Measurements from ENCODE around the gene TAF6.

The TAF6 gene

GRCh38 chr7:100119072-100119969 is at the start of gene TAF6, which contains the start of gene CNPY4:
Gene TAF6, minus strand, starts transcription at chr7:100119358. Its CDS starts 5,149 bp downstream, at chr7:100114209.
Gene CNPY4, plus strand, starts transcription at chr7:100119634. Its CDS starts 111 bp downstream, at chr7:100119745.
- CTCF ChIA-PET, result no interaction called here
- H3K27ac ChIP-seq (ENCODE audit: extremely low read depth, low read depth, low read length), result peak within 1 kb of the TSS; percentile 87
- no peaks in the 10 kb centered on the region for H3K9me3 ChIP-seq (ENCODE audit: control insufficient read depth, insufficient read depth, low read depth, low read length)
- peaks cover 3% of the 10 kb centered on the region; the same call in 1 of the 2 replicates for H3K4me1 ChIP-seq (ENCODE audit: control insufficient read depth, insufficient read depth, low read length)
- peaks cover 0 to 8% of the 10 kb centered on the region in 2 experiments; a peak in 2 of 3 replicates for H3K36me3 ChIP-seq (ENCODE audit: control insufficient read depth in 2 of 2, insufficient read depth in 1 of 2, low read length in 2 of 2)
- H3K4me3 ChIP-seq (ENCODE audit: low read depth, low read length), result peak within 1 kb of the TSS; percentile 90
- POLR2A ChIA-PET, result interaction anchor here (1.1 to 8.4 kb wide), 2 partner anchors 18 to 29 kb away, joined by 3 to 81 read pairs; partner anchors contain the start of genes AP4M1, LAMTOR4 and MCM7
- peak; percentile 78; the same call in 1 of the 2 replicates for TF ChIP-seq ZFP37 (tag by site-specific recombination; IDR thresholded peaks at IDR 0.05)
- peak; percentile 100 for TF ChIP-seq ZXDB (tag by site-specific recombination; IDR thresholded peaks at IDR 0.05)
- TF ChIP-seq EGR2 (tag by site-specific recombination; IDR thresholded peaks at IDR 0.05; ENCODE audit: low read depth), result peak; percentile 77
- TF ChIP-seq KLF16 (tag by site-specific recombination; IDR thresholded peaks at IDR 0.05), result peak; percentile 98
- TF ChIP-seq ZNF175 (tag by site-specific recombination; IDR thresholded peaks at IDR 0.05), result no peak
- TF ChIP-seq ZNF280C (tag by site-specific recombination; IDR thresholded peaks at IDR 0.05), result no peak
- TF ChIP-seq ZNF121 (tag by site-specific recombination; IDR thresholded peaks at IDR 0.05), result peak; percentile 24; the same call in 1 of the 2 replicates
- no peak for TF ChIP-seq ZNF76 (tag by site-specific recombination; IDR thresholded peaks at IDR 0.05; ENCODE audit: borderline replicate concordance, low read depth)
- TF ChIP-seq ZBTB48 (tag by site-specific recombination; IDR thresholded peaks at IDR 0.05), result peak; percentile 96
- TF ChIP-seq TSHZ1 (tag by site-specific recombination; IDR thresholded peaks at IDR 0.05; ENCODE audit: borderline replicate concordance), result no peak
- TF ChIP-seq ZBTB20 (tag by site-specific recombination; IDR thresholded peaks at IDR 0.05), result peak; percentile 82
- peak; percentile 42 for TF ChIP-seq ZNF580 (tag by site-specific recombination; IDR thresholded peaks at IDR 0.05)
- no peak for TF ChIP-seq ZNF549 (tag by site-specific recombination; IDR thresholded peaks at IDR 0.05)
- TF ChIP-seq ZNF23 (tag by site-specific recombination; IDR thresholded peaks at IDR 0.05; ENCODE audit: borderline replicate concordance), result no peak
- peak; percentile 61 for TF ChIP-seq ZNF394 (tag by site-specific recombination; IDR thresholded peaks at IDR 0.05; ENCODE audit: borderline replicate concordance)
- peak; percentile 93 for TF ChIP-seq YY2 (tag by site-specific recombination; IDR thresholded peaks at IDR 0.05)
- TF ChIP-seq SP7 (tag by site-specific recombination; IDR thresholded peaks at IDR 0.05), result peak; percentile 79
- TF ChIP-seq YY1 (tag by site-specific recombination; IDR thresholded peaks at IDR 0.05), result peak; percentile 98
- TF ChIP-seq ZNF223 (tag by site-specific recombination; IDR thresholded peaks at IDR 0.05), result no peak
- TF ChIP-seq ZNF391 (tag by site-specific recombination; IDR thresholded peaks at IDR 0.05; ENCODE audit: borderline replicate concordance, low read depth), result peak; percentile 69; the same call in 1 of the 2 replicates
- TF ChIP-seq ZBTB8A (tag by site-specific recombination; IDR thresholded peaks at IDR 0.05), result 0 out of 2 replicates have a peak, but pooled peaks have one; percentile 9
- TF ChIP-seq ZSCAN30 (tag by site-specific recombination; IDR thresholded peaks at IDR 0.05), result no peak
- TF ChIP-seq ZNF449 (tag by site-specific recombination; IDR thresholded peaks at IDR 0.05), result peak; percentile 98
- peak; percentile 99 for TF ChIP-seq ZFP69B (tag by site-specific recombination; IDR thresholded peaks at IDR 0.05)
- TF ChIP-seq ZNF777 (tag by site-specific recombination; IDR thresholded peaks at IDR 0.05; ENCODE audit: borderline replicate concordance), result peak; percentile 31; the same call in 1 of the 2 replicates
- TF ChIP-seq ZNF24 (tag by site-specific recombination; IDR thresholded peaks at IDR 0.05), result no peak

Measured in HEK293 (cell line).